Heart left ventricle (tissue), 13 donors: ENCODE results near the gene IL15.

Experiments used
- CTCF ChIP-seq, 12 donors: fragments of 200-600 bp; sonication (generic) in 4 of 12; IDR thresholded peaks; one replicate each; pipeline versions ENCODE4 v1.5.0 to v1.8.0; 2018 to 2022; ENCODE audit warnings: antibody characterized with exemption in 12 of 12, mild to moderate bottlenecking in 5 of 12
- POLR2A ChIP-seq, 2 donors: fragments of 450-650 bp; IDR thresholded peaks; one replicate each; pipeline ENCODE4 v1.6.1; 2017; ENCODE audit warnings: antibody characterized with exemption in 2 of 2, mild to moderate bottlenecking in 2 of 2, moderate library complexity in 2 of 2
- donor health status: ischemic (EF 13 %, LVEDD 7.1; RV severe dilation, severe dysfunction).
- donor health status: DM: no; HTN: yes; CAD: no.
- donor health status: DM: no; HTN: no; CAD: no.
- donor health status: ischemic (EF 25% LVEDD 6.9; RV normal size, moderate dysfunction).
- donor health status: ischemic (EF 25% LVEDD 5.7; RV mildly dilated, moderate dysfunction).
- donor health status: ischemic (EF 35%, LVEDD 5.7; RV mildly dilated, moderate dysfunction).
- donor health status: nonischemic (EF 11% LVEDD 7.7; RV severe dilation, severe dysfunction).
- donor health status: DM: yes; HTN: yes; CAD: no.
- donor health status: PGD.
- donor health status: ischemic (EF 29% LVEDD 5.4; RV normal size, mild dysfunction).
- donor health status: nonischemic (EF 23%, LVEDD 6.1; RV moderate dilation, normal function).

GRCh38 chr4:141727420-141727819, 91.0 kb downstream of the IL15 start:
- TF ChIP-seq CTCF (IDR thresholded peaks at IDR 0.05) (no peak), POLR2A (IDR thresholded peaks at IDR 0.05) (no peak)
